Large intestine (tissue), 3 donors: ENCODE measurements around the gene ARHGAP22. TPM values are rescaled to one million over a fixed set of nuclear protein-coding genes. Genes with fewer than 3 reads are reported as not detected.

Source experiments
- DNase-seq, 2 donors: peaks; one replicate each; pipeline versions ENCODE4 v3.0.0 to v3.0.0-alpha.2; 2013
- H3K27ac ChIP-seq: one replicate; pipeline ENCODE4 v1.5.1; 2013; ENCODE audit warnings: low read length
- H3K27me3 ChIP-seq: 2 replicates; pipeline ENCODE4 v1.6.1; 2013; ENCODE audit warnings: low read length; ENCODE audit not compliant: control insufficient read depth, insufficient read depth
- H3K36me3 ChIP-seq: 2 replicates; pipeline ENCODE4 v1.6.1; 2013; ENCODE audit warnings: low read length; ENCODE audit not compliant: control insufficient read depth, insufficient read depth
- H3K4me1 ChIP-seq: one replicate; pipeline ENCODE4 v1.6.1; 2013; ENCODE audit warnings: low read length; ENCODE audit not compliant: control insufficient read depth, insufficient read depth
- H3K4me3 ChIP-seq: one replicate; pipeline ENCODE4 v1.5.1; 2013; ENCODE audit warnings: low read length
- H3K9me3 ChIP-seq: one replicate; pipeline ENCODE4 v1.6.1; 2013; ENCODE audit warnings: mild to moderate bottlenecking, low read depth, low read length, moderate library complexity; ENCODE audit not compliant: control insufficient read depth
- WGBS: methylation state at CpG from one replicate; pipeline ENCODE4 v1.1.5; 2013; ENCODE audit warnings: low lambda C conversion rate; ENCODE audit not compliant: insufficient coverage; 5-methylcytosine and 5-hydroxymethylcytosine counted together
- polyA plus RNA-seq: library from polyadenylated mRNA; unstranded; fragments of 120-200 nt; gene quantifications from one replicate; pipeline ENCODE4 v1.2.1, GENCODE V29; 2013

ARHGAP22 gene
- polyA plus RNA-seq, 1 donor = 2.7 TPM

- Histone ChIP-seq H3K27ac (no peak overlapping the region), H3K36me3 (no peaks in the 10 kb centered on the region), H3K27me3 (peaks cover 48% of the 10 kb centered on the region), H3K4me1 (peaks cover 5% of the 10 kb centered on the region), H3K9me3 (no peaks in the 10 kb centered on the region), H3K4me3 (no peak overlapping the region)
- no CpG with 5 or more reads among the region's 6 CpGs for WGBS
- DNase-seq = no peak
Measured at GRCh38 chr10:48607356-48608278, 2.7 kb upstream of the ARHGAP22 start.

- H3K36me3 ChIP-seq = no peaks in the 10 kb centered on the region
- no peaks in the 10 kb centered on the region for H3K9me3 ChIP-seq
- DNase-seq = no peak
- H3K4me1 ChIP-seq = peaks cover 5% of the 10 kb centered on the region
- H3K27ac ChIP-seq = no peak overlapping the region
- peaks cover 48% of the 10 kb centered on the region for H3K27me3 ChIP-seq
- no peak overlapping the region for H3K4me3 ChIP-seq
- WGBS = no CpG with 5 or more reads among the region's 8 CpGs
Measured at GRCh38 chr10:48606530-48607355, 1.9 kb upstream of the ARHGAP22 start.

GRCh38 chr10:48605786-48606529 is 1.1 kb upstream of the ARHGAP22 start:
- no CpG with 5 or more reads among the region's 7 CpGs for WGBS
- no peak overlapping the region for H3K27ac ChIP-seq
- no peaks in the 10 kb centered on the region for H3K9me3 ChIP-seq
- peaks cover 5% of the 10 kb centered on the region for H3K4me1 ChIP-seq
- peaks cover 48% of the 10 kb centered on the region for H3K27me3 ChIP-seq
- no peak overlapping the region for H3K4me3 ChIP-seq
- DNase-seq = no peak
- no peaks in the 10 kb centered on the region for H3K36me3 ChIP-seq

DNA sequence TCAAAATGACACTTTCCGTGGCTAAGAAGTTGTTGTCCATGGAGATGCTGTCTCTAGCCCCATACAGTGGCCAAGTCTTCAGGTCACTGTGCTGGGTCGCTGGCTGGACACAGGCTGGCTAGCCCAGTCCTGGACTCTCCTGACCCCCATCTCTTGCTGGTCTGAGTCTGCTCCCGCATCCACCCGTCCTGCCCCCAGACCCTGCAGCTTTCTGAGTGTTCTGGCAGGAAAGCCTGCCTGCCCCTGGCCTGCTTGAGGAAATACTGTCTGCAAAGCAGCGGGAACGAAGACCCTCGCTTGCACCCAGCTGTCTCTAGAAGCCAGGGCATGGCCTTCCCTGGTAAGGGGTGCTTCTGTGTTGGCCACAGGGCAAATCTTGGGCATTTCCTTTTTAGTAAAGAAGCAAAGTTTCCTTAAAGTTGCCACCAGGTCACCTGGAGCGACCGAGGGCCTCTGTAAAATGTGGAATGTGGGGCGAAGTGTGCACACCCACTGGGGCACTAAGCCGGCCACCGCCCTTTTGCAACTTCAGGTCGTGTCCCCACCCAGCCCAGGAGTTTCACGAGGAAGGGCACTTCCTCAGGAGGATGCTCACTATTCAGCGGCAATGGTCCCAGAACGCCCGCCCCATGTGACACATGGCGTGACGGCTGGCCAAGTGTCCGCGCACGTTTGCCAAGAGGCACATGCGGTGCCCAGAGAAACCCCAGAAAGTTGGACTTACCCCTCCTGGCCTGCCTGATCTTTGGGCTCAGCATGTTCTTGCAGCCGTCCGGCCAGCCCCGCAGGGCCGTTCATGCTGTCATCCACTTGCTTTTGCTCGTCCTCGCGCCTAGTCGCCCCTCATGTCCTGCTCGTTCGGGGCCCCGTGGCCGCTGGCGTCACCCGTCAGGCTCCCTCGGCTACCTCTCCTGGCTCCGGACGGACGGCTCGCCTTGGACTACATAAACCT is 558 bp downstream of the ARHGAP22 start:
- H3K4me1 ChIP-seq = peaks cover 5% of the 10 kb centered on the region
- peaks cover 44% of the 10 kb centered on the region for H3K27me3 ChIP-seq
- no peak overlapping the region for H3K27ac ChIP-seq
- no peaks in the 10 kb centered on the region for H3K9me3 ChIP-seq
- H3K4me3 ChIP-seq = peak overlapping the region; percentile 18
- DNase-seq = peak in 1 of 2 donors; percentile 14
- no CpG with 5 or more reads among the region's 42 CpGs for WGBS
- H3K36me3 ChIP-seq = no peaks in the 10 kb centered on the region

DNA sequence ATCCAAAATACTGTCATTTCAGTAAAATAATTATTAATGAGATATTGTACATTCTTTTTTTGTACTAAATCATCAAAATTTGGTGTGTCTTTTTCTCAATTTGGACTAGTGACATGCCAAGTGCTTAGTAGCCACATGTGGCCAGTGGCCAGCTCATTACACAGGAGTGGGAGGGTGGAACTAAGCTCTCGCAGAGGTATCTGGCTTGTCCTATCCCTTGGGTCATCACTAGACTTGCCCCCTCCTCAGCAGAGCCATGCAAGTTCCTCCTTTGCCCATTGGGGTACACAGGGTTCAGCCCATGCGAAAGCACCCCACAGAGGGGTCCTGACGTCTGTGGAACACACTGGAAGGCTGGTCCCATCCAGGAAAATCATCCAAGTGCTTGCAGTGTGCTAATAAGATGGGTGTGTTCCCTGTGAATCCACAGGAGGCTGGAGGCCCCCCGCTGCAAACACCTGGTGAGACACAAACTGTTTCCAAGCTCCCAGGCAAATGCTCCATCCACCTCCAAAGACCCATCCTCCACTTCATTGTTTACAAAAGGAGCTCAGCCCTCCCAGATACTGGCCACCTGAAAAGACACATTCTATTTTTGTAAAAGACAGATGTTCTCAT is 1.3 kb downstream of the ARHGAP22 start:
- no peak for DNase-seq
- WGBS = no CpG with 5 or more reads among the region's 4 CpGs
- H3K9me3 ChIP-seq = no peaks in the 10 kb centered on the region
- no peaks in the 10 kb centered on the region for H3K36me3 ChIP-seq
- H3K4me1 ChIP-seq = peaks cover 5% of the 10 kb centered on the region
- H3K27me3 ChIP-seq = peaks cover 44% of the 10 kb centered on the region
- no peak overlapping the region for H3K4me3 ChIP-seq
- H3K27ac ChIP-seq = no peak overlapping the region

- H3K4me1 ChIP-seq = peaks cover 5% of the 10 kb centered on the region
- H3K9me3 ChIP-seq = no peaks in the 10 kb centered on the region
- no peaks in the 10 kb centered on the region for H3K36me3 ChIP-seq
- no peak for DNase-seq
- no peak overlapping the region for H3K4me3 ChIP-seq
- no peak overlapping the region for H3K27ac ChIP-seq
- 88% methylated on average over 1 of the region's 8 CpGs for WGBS
- peaks cover 41% of the 10 kb centered on the region for H3K27me3 ChIP-seq
Measured at GRCh38 chr10:48602401-48603135, 2.3 kb downstream of the ARHGAP22 start.

DNA sequence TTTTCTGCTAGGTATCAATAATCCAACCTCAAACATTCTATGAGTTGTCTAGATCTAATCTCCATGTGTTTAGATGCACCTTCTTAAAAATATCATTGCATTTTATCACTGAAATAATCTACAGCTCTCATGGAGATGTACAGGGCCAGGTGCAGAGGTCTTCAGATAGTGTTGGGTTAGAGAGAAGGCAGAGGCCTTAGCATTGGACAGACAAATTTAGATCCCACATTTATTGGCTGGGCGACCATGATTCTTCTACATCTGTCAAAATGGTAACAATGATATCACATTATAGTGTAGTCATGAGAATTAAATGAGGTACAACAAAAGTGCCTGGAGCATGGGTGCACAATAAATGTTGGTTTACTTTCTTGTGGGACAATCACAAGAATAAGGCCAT is 3.1 kb downstream of the ARHGAP22 start:
- 100% methylated on average over 1 of the region's 1 CpG for WGBS
- Histone ChIP-seq H3K9me3 (no peaks in the 10 kb centered on the region), H3K36me3 (no peaks in the 10 kb centered on the region), H3K4me1 (peaks cover 5% of the 10 kb centered on the region), H3K27me3 (peaks cover 33% of the 10 kb centered on the region), H3K4me3 (no peak overlapping the region), H3K27ac (no peak overlapping the region)
- DNase-seq = no peak

DNA sequence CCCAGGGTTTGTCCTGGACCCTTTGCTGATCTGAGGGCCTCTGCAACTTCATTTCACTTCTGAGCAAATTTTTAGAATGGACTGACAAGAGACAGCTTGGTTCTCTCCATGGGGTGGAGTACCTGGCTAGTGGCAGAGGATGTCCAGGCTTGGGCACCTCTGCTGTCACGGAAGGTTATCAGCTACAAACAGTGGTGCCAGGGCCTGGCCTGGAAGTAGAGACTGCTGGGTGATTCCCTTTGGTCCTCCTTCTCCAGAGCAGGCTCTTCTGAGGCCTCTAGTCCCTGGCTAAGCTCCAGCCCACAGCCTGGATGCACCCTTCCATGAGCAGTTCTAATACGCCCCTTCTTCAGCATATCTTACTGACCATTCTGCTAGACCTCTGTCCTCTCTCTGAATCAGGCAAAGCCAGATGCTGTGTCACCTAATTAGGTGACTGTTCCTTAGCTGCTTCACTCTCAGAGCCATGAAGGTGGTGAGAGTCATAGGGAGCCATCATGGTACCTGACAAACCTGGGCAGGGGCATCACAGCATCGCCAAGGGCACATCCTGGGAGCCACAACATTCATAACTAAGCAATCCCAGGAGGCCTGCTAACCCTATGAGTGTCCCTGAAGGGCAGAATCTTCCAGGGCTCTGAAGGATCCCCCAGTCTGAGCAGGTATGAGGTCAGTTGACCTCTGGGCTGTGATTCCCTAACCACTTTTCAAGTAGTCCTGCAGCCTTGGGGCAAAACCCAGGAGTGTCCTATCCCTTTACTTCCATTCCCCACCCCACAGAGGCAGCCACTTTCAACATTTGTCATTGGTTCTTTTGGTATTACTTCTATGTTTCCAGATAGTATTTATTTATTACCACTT is 4.0 kb downstream of the ARHGAP22 start:
- no peak for DNase-seq
- H3K27me3 ChIP-seq = peaks cover 24% of the 10 kb centered on the region
- H3K4me3 ChIP-seq = no peak overlapping the region
- no peak overlapping the region for H3K27ac ChIP-seq
- H3K36me3 ChIP-seq = no peaks in the 10 kb centered on the region
- H3K9me3 ChIP-seq = no peaks in the 10 kb centered on the region
- no CpG with 5 or more reads among the region's 3 CpGs for WGBS
- H3K4me1 ChIP-seq = peaks cover 5% of the 10 kb centered on the region
